ENCODE results near the gene SLC52A1.
"Not testable (repeated sequence)": the region's sequence is repeated elsewhere in the genome, so short reads cannot be mapped to it uniquely, and the experiment has no call there.

SLC52A1 gene

GRCh38 chr17:5033352-5034015 lies 1.7 kb downstream of the SLC52A1 start:
- H3K4me3 ChIP-seq (ENCODE audit: low read depth, low read length) = no peak overlapping the region
- no peak for TF ChIP-seq CTCF (IDR thresholded peaks at IDR 0.05; ENCODE audit: low read depth, low read length)
- in situ Hi-C loops (cut with HindIII; ENCODE audit: low sequenced_read_pairs) = no loop called here
- no peak for DNase-seq (ENCODE audit: low read depth, low spot score)

- no peak for DNase-seq (ENCODE audit: low read depth, low spot score)
- H3K4me3 ChIP-seq (ENCODE audit: low read depth, low read length) = no peak overlapping the region
- in situ Hi-C loops (cut with HindIII; ENCODE audit: low sequenced_read_pairs) = no loop called here
- no peak for TF ChIP-seq CTCF (IDR thresholded peaks at IDR 0.05; ENCODE audit: low read depth, low read length)
These were observed 2.4 kb downstream of the SLC52A1 start for GRCh38 chr17:5032865-5033264.

GRCh38 chr17:5031365-5032082 lies 3.7 kb downstream of the SLC52A1 start:
- H3K4me3 ChIP-seq (ENCODE audit: low read depth, low read length) = peak overlapping the region; percentile 14
- peak; percentile 85 for TF ChIP-seq CTCF (IDR thresholded peaks at IDR 0.05; ENCODE audit: low read depth, low read length)
- in situ Hi-C loops (cut with HindIII; ENCODE audit: low sequenced_read_pairs) = no loop called here
- DNase-seq (ENCODE audit: low read depth, low spot score) = peak; percentile 70

- in situ Hi-C loops (cut with HindIII; ENCODE audit: low sequenced_read_pairs); DNase-seq (ENCODE audit: low read depth, low spot score); H3K4me3 ChIP-seq (ENCODE audit: low read depth, low read length): not testable (repeated sequence)
These were observed 5.1 kb downstream of the SLC52A1 start for GRCh38 chr17:5030168-5030567.

- DNase-seq (ENCODE audit: low read depth, low spot score) = no peak
- no peak overlapping the region for H3K4me3 ChIP-seq (ENCODE audit: low read depth, low read length)
- no peak for TF ChIP-seq CTCF (IDR thresholded peaks at IDR 0.05; ENCODE audit: low read depth, low read length)
- in situ Hi-C loops (cut with HindIII; ENCODE audit: low sequenced_read_pairs) = no loop called here
These were observed 7.3 kb downstream of the SLC52A1 start for GRCh38 chr17:5027916-5028315.

- H3K4me3 ChIP-seq (ENCODE audit: low read depth, low read length) = no peak overlapping the region
- DNase-seq (ENCODE audit: low read depth, low spot score) = no peak
- in situ Hi-C loops (cut with HindIII; ENCODE audit: low sequenced_read_pairs) = no loop called here
- TF ChIP-seq CTCF (IDR thresholded peaks at IDR 0.05; ENCODE audit: low read depth, low read length) = no peak
These were observed 7.9 kb downstream of the SLC52A1 start for GRCh38 chr17:5027299-5027698.

GRCh38 chr17:5024604-5025003 lies 10.6 kb downstream of the SLC52A1 start:
- in situ Hi-C loops (cut with HindIII; ENCODE audit: low sequenced_read_pairs) = no loop called here
- no peak overlapping the region for H3K4me3 ChIP-seq (ENCODE audit: low read depth, low read length)
- no peak for TF ChIP-seq CTCF (IDR thresholded peaks at IDR 0.05; ENCODE audit: low read depth, low read length)
- DNase-seq (ENCODE audit: low read depth, low spot score) = no peak
